Mammary epithelial cell (primary cell): ENCODE results near the gene CYP24A1.

Experiments
- CTCF ChIP-seq, 2 donors: IDR thresholded peaks in 1 of 2; conservative IDR thresholded peaks in 1 of 2; 2 replicates each; pipeline ENCODE4 v1.5.1; 2011 to 2012; ENCODE audit warnings: inconsistent platforms in 2 of 2, low read length in 2 of 2, mild to moderate bottlenecking in 2 of 2, control low read depth in 1 of 2, low read depth in 1 of 2; ENCODE audit not compliant: insufficient read depth in 1 of 2; ENCODE audit errors: extremely low read depth in 1 of 2
- EZH2 ChIP-seq: IDR thresholded peaks from 2 replicates; pipeline ENCODE4 v1.6.1; 2012; ENCODE audit warnings: low read length, inconsistent platforms, borderline replicate concordance

- TF ChIP-seq CTCF (conservative IDR thresholded peaks at IDR 0.05 in 1 of 2, IDR thresholded peaks at IDR 0.05 in 1 of 2; ENCODE audit: extremely low read depth in 1 of 2, insufficient read depth in 1 of 2, low read depth in 1 of 2, low read length in 2 of 2) (no peak), EZH2 (no peak)
Measured at GRCh38 chr20:54122189-54122588, 51.6 kb downstream of the CYP24A1 start.
